ENCODE results near the gene ASTL.

ASTL gene

GRCh38 chr2:96083064-96083939 lies 55.0 kb downstream of the ASTL start:
- no peak for DNase-seq

GRCh38 chr2:96082211-96083063 lies 55.9 kb downstream of the ASTL start:
- no peak for DNase-seq

- no peak for DNase-seq
These were observed 57.3 kb downstream of the ASTL start for GRCh38 chr2:96081042-96081441.

- DNase-seq = no peak
These were observed 63.0 kb downstream of the ASTL start for GRCh38 chr2:96075199-96075771.

GRCh38 chr2:96074156-96074555 lies 64.1 kb downstream of the ASTL start:
- DNase-seq = no peak

GRCh38 chr2:96073170-96073775 lies 65.0 kb downstream of the ASTL start:
- no peak for DNase-seq
